B cell (primary cell): Measurements from ENCODE around the gene SEPTIN5. TPM values are rescaled to one million over a fixed set of nuclear protein-coding genes. Genes with fewer than 3 reads are reported as not detected.

Experiments used
- ATAC-seq: fragments of 200-7000 bp; cut with Tn5 transposase; one replicate; pipeline ENCODE4 v1.10.0; 2021; ENCODE audit warnings: low read depth, mild to moderate bottlenecking, moderate number of reproducible peaks, moderate library complexity
- CTCF ChIA-PET: fragments of 350-600 bp; sonication (Branson Sonifier 250); formaldehyde crosslinking; loops from one replicate; lab custom pipeline; 2021; ENCODE audit warnings: antibody characterized with exemption, inconsistent platforms; lab: Charles Lee
- POLR2A ChIA-PET: fragments of 350-600 bp; sonication (Branson Sonifier 250); formaldehyde crosslinking; loops from one replicate; lab custom pipeline; 2021; ENCODE audit warnings: antibody characterized with exemption; lab: Charles Lee
- DNase-seq: peaks from one replicate; pipeline ENCODE4 v3.0.0; 2013
- H2AFZ ChIP-seq: 2 replicates; pipeline ENCODE4 v1.6.1; 2012; ENCODE audit warnings: mild to moderate bottlenecking, low read depth, low read length; ENCODE audit not compliant: insufficient read depth, poor library complexity, severe bottlenecking
- H3K27ac ChIP-seq, 2 donors: 1 replicate in 1 of 2; 2 replicates in 1 of 2; pipeline ENCODE4 v1.5.1; 2012 to 2013; ENCODE audit warnings: low read length in 2 of 2, mild to moderate bottlenecking in 2 of 2, moderate library complexity in 1 of 2
- H3K27me3 ChIP-seq, 4 experiments: fragments of 200-600 bp in 1 of 4; sonication (generic) in 1 of 4; replicated peaks in 1 of 4; 1 replicate in 2 of 4; 2 replicates in 2 of 4; pipeline versions ENCODE4 v1.6.1 to v1.7.0; 2013 to 2016; ENCODE audit warnings: low read length in 3 of 4, mild to moderate bottlenecking in 2 of 4, mixed read lengths in 1 of 4, moderate library complexity in 1 of 4; ENCODE audit not compliant: insufficient read depth in 4 of 4, control insufficient read depth in 3 of 4; ENCODE audit errors: control extremely low read depth in 1 of 4
- H3K36me3 ChIP-seq, 2 experiments: replicated peaks in 1 of 2; 1 replicate in 1 of 2; 2 replicates in 1 of 2; pipeline versions ENCODE4 v1.6.1 to v1.7.1; 2013; ENCODE audit warnings: low read length in 1 of 2; ENCODE audit not compliant: insufficient read depth in 2 of 2, control insufficient read depth in 1 of 2; ENCODE audit errors: control extremely low read depth in 1 of 2, extremely low read depth in 1 of 2
- H3K4me1 ChIP-seq, 2 donors: fragments of 200-600 bp in 1 of 2; sonication (generic) in 1 of 2; 1 replicate in 1 of 2; 2 replicates in 1 of 2; pipeline versions ENCODE4 v1.5.1 to v1.6.1; 2013 to 2017; ENCODE audit warnings: low read length in 2 of 2; ENCODE audit not compliant: control insufficient read depth in 2 of 2, insufficient read depth in 2 of 2
- H3K4me2 ChIP-seq: replicated peaks from 2 replicates; pipeline ENCODE3; 2012; ENCODE audit warnings: mild to moderate bottlenecking, low read depth, low read length; ENCODE audit not compliant: poor library complexity, severe bottlenecking
- H3K4me3 ChIP-seq, 5 experiments: fragments of 200-600 bp in 1 of 5; sonication (generic) in 1 of 5; 1 replicate in 3 of 5; 2 replicates in 2 of 5; pipeline versions ENCODE4 v1.5.1 to v1.7.0; 2011 to 2016; ENCODE audit warnings: low read length in 4 of 5, mild to moderate bottlenecking in 4 of 5, low read depth in 2 of 5, control low read depth in 1 of 5, moderate library complexity in 1 of 5; ENCODE audit not compliant: insufficient read depth in 1 of 5; ENCODE audit errors: control extremely low read depth in 1 of 5, extremely low read depth in 1 of 5
- H3K79me2 ChIP-seq: fragments of 200-600 bp; sonication (generic); one replicate; pipeline ENCODE4 v1.6.0; 2016; ENCODE audit warnings: low read length; ENCODE audit not compliant: control insufficient read depth, insufficient read depth
- H3K9ac ChIP-seq: fragments of 200-600 bp; sonication (generic); 2 replicates; pipeline ENCODE4 v1.6.1; 2017; ENCODE audit warnings: mild to moderate bottlenecking, low read length, moderate library complexity
- H3K9me3 ChIP-seq, 3 donors: one replicate each; pipeline versions ENCODE4 v1.6.1 to v1.7.1; 2013; ENCODE audit warnings: low read length in 2 of 3; ENCODE audit not compliant: control insufficient read depth in 2 of 3, insufficient read depth in 1 of 3; ENCODE audit errors: control extremely low read depth in 1 of 3
- H4K20me1 ChIP-seq: 2 replicates; pipeline ENCODE4 v1.6.0; 2012; ENCODE audit warnings: mild to moderate bottlenecking, low read length; ENCODE audit not compliant: insufficient read depth, control insufficient read depth, poor library complexity, severe bottlenecking
- H3K27ac Mint-ChIP-seq: one replicate; pipeline ENCODE4 v1.8.0; 2021; ENCODE audit warnings: mixed read lengths
- H3K27me3 Mint-ChIP-seq: one replicate; pipeline ENCODE4 v1.8.0; 2021; ENCODE audit warnings: mixed read lengths
- H3K4me1 Mint-ChIP-seq: one replicate; pipeline ENCODE4 v1.8.0; 2021; ENCODE audit warnings: mixed read lengths
- H3K4me3 Mint-ChIP-seq: one replicate; pipeline ENCODE4 v1.8.0; 2021; ENCODE audit warnings: mixed read lengths
- H3K9me3 Mint-ChIP-seq: one replicate; pipeline ENCODE4 v1.8.0; 2022; ENCODE audit warnings: mixed read lengths; ENCODE audit not compliant: insufficient read depth
- CTCF ChIP-seq: fragments of 200-600 bp; IDR thresholded peaks from one replicate; pipeline ENCODE4 v1.8.0; 2022; ENCODE audit warnings: antibody characterized with exemption, mild to moderate bottlenecking
- EZH2 ChIP-seq: IDR thresholded peaks from 2 replicates; pipeline ENCODE4 v1.6.1; 2012; ENCODE audit warnings: borderline replicate concordance, low read depth, mild to moderate bottlenecking, moderate library complexity, low read length; ENCODE audit not compliant: insufficient read depth, poor library complexity, severe bottlenecking
- WGBS: methylation state at CpG from one replicate; pipeline ENCODE4 v1.1.5; 2013; ENCODE audit warnings: missing lambda C conversion rate; ENCODE audit not compliant: insufficient coverage; 5-methylcytosine and 5-hydroxymethylcytosine counted together
- intact Hi-C: fragments of 100-400 bp; cut with micrococcal nuclease; formaldehyde crosslinking; loops from one replicate; pipeline ENCODE4 v1.10.0; 2022
- polyA plus RNA-seq: library from polyadenylated mRNA; depleted of rRNA; stranded (reverse); fragments of >200 nt; gene quantifications from 2 replicates; pipeline ENCODE4 v1.2.3, GENCODE V29; 2012
- total RNA-seq, 2 donors: library from RNA; stranded (reverse); fragments of 120-200 nt in 1 of 2; gene quantifications; 1 replicate in 1 of 2; 2 replicates in 1 of 2; pipeline versions ENCODE4 v1.2.3 to v1.2.4, GENCODE V29; 2013 to 2022

SEPTIN5 gene
- total and polyA plus RNA-seq, 2 donors (not counting 1 experiment from before 2014, with no cell fraction given): 0.06 TPM; not detected in 1

GRCh38 chr22:19720150-19720827, 6.0 kb downstream of the SEPTIN5 start:
- H3K27me3 Mint-ChIP-seq: peaks cover 43% of the 10 kb centered on the region
- DNase-seq: no peak
- TF ChIP-seq CTCF: no peak
- no peak for TF ChIP-seq EZH2

DNA sequence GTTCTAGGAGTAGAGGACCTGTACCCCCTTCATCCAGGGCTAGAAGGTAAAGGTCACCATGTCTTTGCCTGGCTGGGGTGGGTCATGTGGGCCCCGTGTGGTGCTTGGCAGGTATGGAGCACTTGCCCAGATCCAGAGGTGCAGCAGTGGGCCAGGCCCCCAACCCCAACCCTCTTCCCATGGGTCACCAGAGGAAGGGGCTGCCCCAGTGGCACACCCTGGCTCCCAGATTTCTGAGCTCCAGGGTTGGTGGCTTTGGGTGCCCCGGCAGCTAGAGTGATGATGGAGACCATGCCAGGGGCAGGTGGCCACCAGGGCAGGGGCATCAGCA, 6.7 kb downstream of the SEPTIN5 start:
- intact Hi-C loops: no loop called here
- CTCF ChIA-PET: interaction anchor here (1.1 kb wide), 1 partner anchor 10 kb away, joined by 4 read pairs; no protein-coding TSS in a partner anchor
- POLR2A ChIA-PET: no interaction called here
- Histone ChIP-seq H3K27me3 (peaks cover 0 to 66% (median 20%) of the 10 kb centered on the region in 4 experiments), H3K4me2 (no peak overlapping the region), H3K9ac (no peak overlapping the region), H2AFZ (no peak overlapping the region), H3K4me3 (no peak overlapping the region), H3K79me2 (no peaks in the 10 kb centered on the region), H3K36me3 (no peaks in the 10 kb centered on the region), H4K20me1 (no peaks in the 10 kb centered on the region), H3K4me1 (peaks cover 18 to 28% of the 10 kb centered on the region in 2 donors), H3K9me3 (peaks cover 0 to 17% (median 0%) of the 10 kb centered on the region in 3 donors), H3K27ac (no peak overlapping the region)
- ATAC-seq (no peak), DNase-seq (no peak)
- 94% methylated on average over 2 of the region's 2 CpGs for WGBS
- Mint-ChIP-seq H3K27ac (no peak overlapping the region), H3K9me3 (no peaks in the 10 kb centered on the region), H3K4me1 (peaks cover 22% of the 10 kb centered on the region), H3K27me3 (peaks cover 46% of the 10 kb centered on the region), H3K4me3 (no peak overlapping the region)
- TF ChIP-seq EZH2: no peak
- TF ChIP-seq CTCF: no peak

More at GRCh38 chr22:19720150-19720827, 6.0 kb downstream of the SEPTIN5 start:
- peaks cover 18 to 34% of the 10 kb centered on the region in 2 donors for H3K4me1 ChIP-seq
- no peak overlapping the region for H3K27ac Mint-ChIP-seq
- H3K4me3 Mint-ChIP-seq: peak overlapping the region; percentile 74
- no peak overlapping the region for H3K9ac ChIP-seq
- POLR2A ChIA-PET: no interaction called here
- no peaks in the 10 kb centered on the region for H3K9me3 Mint-ChIP-seq
- no peaks in the 10 kb centered on the region for H3K36me3 ChIP-seq
- WGBS: 94% methylated on average over 26 of the region's 26 CpGs
- H2AFZ ChIP-seq: no peak overlapping the region
- no peak overlapping the region for H3K27ac ChIP-seq
- H3K79me2 ChIP-seq: no peaks in the 10 kb centered on the region
- no peak overlapping the region for H3K4me3 ChIP-seq
- peaks cover 0 to 72% (median 23%) of the 10 kb centered on the region in 4 experiments for H3K27me3 ChIP-seq
- CTCF ChIA-PET: interaction anchor here (0.8 to 1.7 kb wide), 3 partner anchors 10 to 190 kb away, joined by 4 read pairs; no protein-coding TSS in a partner anchor
- peaks cover 0 to 22% (median 0%) of the 10 kb centered on the region in 3 donors for H3K9me3 ChIP-seq
- no peak overlapping the region for H3K4me2 ChIP-seq
- H3K4me1 Mint-ChIP-seq: peaks cover 22% of the 10 kb centered on the region
- H4K20me1 ChIP-seq: no peaks in the 10 kb centered on the region
- ATAC-seq: no peak
- intact Hi-C loops: no loop called here
